ENCODE results near the gene C1QTNF1. TPM values are rescaled to one million over a fixed set of nuclear protein-coding genes. Genes with fewer than 3 reads are reported as not detected.

C1QTNF1 gene
- total and polyA plus RNA-seq, 2 donors (not counting 3 experiments of a cell fraction or from before 2014, with no cell fraction given): 2.5 to 4.0 TPM

GRCh38 chr17:78997881-78998280, 26.1 kb upstream of the C1QTNF1 start:
- dilution Hi-C loops (cut with MboI; ENCODE audit: extremely low pct_ligation_motif_present, low sequenced_read_pairs) (no loop called here), intact Hi-C loops (cut with micrococcal nuclease) (no loop called here)
- H3K4me3 ChIP-seq (replicated peaks in 1 of 3; ENCODE audit: insufficient read depth in 1 of 3, low read depth in 1 of 3, low read length in 3 of 3): no peak overlapping the region
- H3K4me2 ChIP-seq (ENCODE audit: insufficient read depth, low read length): no peak overlapping the region
- H3K79me2 ChIP-seq (ENCODE audit: control insufficient read depth, insufficient read depth, low read length): peaks cover 64% of the 10 kb centered on the region
- H3K36me3 ChIP-seq (ENCODE audit: control insufficient read depth in 2 of 2, extremely low read depth in 1 of 2, insufficient read depth in 2 of 2, low read length in 2 of 2): peaks cover 9 to 38% of the 10 kb centered on the region in 2 experiments
- ChIA-PET POLR2A (no interaction called here), CTCF (no interaction called here)
- no peak overlapping the region for H3K27ac ChIP-seq (ENCODE audit: insufficient read depth, low read depth, low read length)
- FAIRE-seq: peak; percentile 26
- H3K9me3 ChIP-seq (replicated peaks; ENCODE audit: control insufficient read depth, insufficient read depth, low read length): no peaks in the 10 kb centered on the region
- DNase-seq (ENCODE audit: low read depth, low spot score): no peak
- H3K27me3 ChIP-seq (ENCODE audit: control insufficient read depth in 2 of 2, insufficient read depth in 2 of 2, low read length in 2 of 2): no peaks in the 10 kb centered on the region
- TF ChIP-seq MYC (IDR thresholded peaks at IDR 0.05; ENCODE audit: low read depth, low read length): no peak
- TF ChIP-seq EZH2 (IDR thresholded peaks at IDR 0.05; ENCODE audit: borderline replicate concordance, low read depth, low read length, severe bottlenecking): no peak
- TF ChIP-seq JUN (IDR thresholded peaks at IDR 0.05; ENCODE audit: borderline replicate concordance, insufficient read depth, insufficient read length, low read depth): no peak
- no peak for TF ChIP-seq GATA2 (IDR thresholded peaks at IDR 0.05; ENCODE audit: insufficient read depth, insufficient read length, low read depth, low read length)
- no peak for TF ChIP-seq POLR2AphosphoS5 (IDR thresholded peaks at IDR 0.05; ENCODE audit: insufficient read depth, low read depth, low read length)
- no peak for TF ChIP-seq FOS (IDR thresholded peaks at IDR 0.05; ENCODE audit: borderline replicate concordance, insufficient read depth, low read length)
- no peak for TF ChIP-seq MAX (IDR thresholded peaks at IDR 0.05; ENCODE audit: insufficient read depth, insufficient read length)
- no peak for TF ChIP-seq POLR2A (IDR thresholded peaks at IDR 0.05; ENCODE audit: low read depth, low read length)
- no peak for TF ChIP-seq CTCF (IDR thresholded peaks at IDR 0.05; ENCODE audit: extremely low read depth in 1 of 2, insufficient read depth in 1 of 2, low read depth in 1 of 2, low read length in 2 of 2)
- H4K20me1 ChIP-seq (replicated peaks; ENCODE audit: control insufficient read depth, extremely low read depth, insufficient read depth, low read length): no peaks in the 10 kb centered on the region
- BruUV-seq (replicated peaks): no TSS peak
- H3K9ac ChIP-seq (replicated peaks; ENCODE audit: extremely low read depth, insufficient read depth, low read length): no peak overlapping the region
- H3K9me1 ChIP-seq (replicated peaks; ENCODE audit: control insufficient read depth, extremely low read depth, insufficient read depth, low read length): no peaks in the 10 kb centered on the region
- no peak overlapping the region for H2AFZ ChIP-seq (ENCODE audit: low read depth, low read length)
- peaks cover 11% of the 10 kb centered on the region for H3K4me1 ChIP-seq (ENCODE audit: control insufficient read depth, extremely low read depth, insufficient read depth, low read length)
